H1 (cell line): ENCODE data around the gene RNGTT. TPM values are rescaled to one million over a fixed set of nuclear protein-coding genes. Genes with fewer than 3 reads are reported as not detected.

ENCODE experiments used
- CTCF ChIA-PET: fragments of 300-600 bp; sonication (Branson Sonifier 250); formaldehyde crosslinking; loops from one replicate; lab custom pipeline; 2021; ENCODE audit not compliant: partially characterized antibody; lab: Charles Lee
- POLR2A ChIA-PET: fragments of 300-600 bp; sonication (Branson Sonifier 250); formaldehyde crosslinking; loops from one replicate; lab custom pipeline; 2021; ENCODE audit warnings: inconsistent platforms; ENCODE audit not compliant: partially characterized antibody; lab: Charles Lee
- DNase-seq, 2 experiments: peaks; one replicate each; pipeline versions ENCODE4 v3.0.0 to v3.0.0-alpha.2; 2010 to 2022; ENCODE audit warnings: low spot score in 2 of 2, low read depth in 1 of 2, mixed read lengths in 1 of 2
- FAIRE-seq: peaks from 2 replicates; lab custom pipeline; 2011; peaks lifted over from hg19 to GRCh38; lab: Jason Lieb, UNC
- H2AFZ ChIP-seq: 2 replicates; pipeline ENCODE4 v1.8.1; 2012; ENCODE audit warnings: low read length, inconsistent platforms
- H2AK5ac ChIP-seq: 2 replicates; pipeline ENCODE4 v1.6.1; 2013; ENCODE audit warnings: low read depth, low read length
- H2BK120ac ChIP-seq: replicated peaks from 2 replicates; pipeline ENCODE3; 2013; ENCODE audit warnings: low read depth, low read length, inconsistent platforms
- H2BK12ac ChIP-seq: 2 replicates; pipeline ENCODE4 v1.6.1; 2013; ENCODE audit warnings: low read depth, low read length
- H2BK15ac ChIP-seq: 2 replicates; pipeline ENCODE4 v1.6.1; 2013; ENCODE audit warnings: low read length
- H2BK20ac ChIP-seq: 2 replicates; pipeline ENCODE4 v1.6.1; 2013; ENCODE audit warnings: low read length
- H2BK5ac ChIP-seq: 2 replicates; pipeline ENCODE4 v1.6.1; 2013; ENCODE audit warnings: low read depth, low read length
- H3K14ac ChIP-seq: 2 replicates; pipeline ENCODE4 v1.6.1; 2013; ENCODE audit warnings: inconsistent platforms; ENCODE audit not compliant: insufficient read length
- H3K18ac ChIP-seq: 2 replicates; pipeline ENCODE4 v1.6.1; 2013; ENCODE audit warnings: low read length; ENCODE audit errors: extremely low read depth
- H3K23ac ChIP-seq: 2 replicates; pipeline ENCODE4 v1.6.1; 2013; ENCODE audit warnings: inconsistent platforms; ENCODE audit not compliant: insufficient read length
- H3K23me2 ChIP-seq: 2 replicates; pipeline ENCODE4 v1.6.1; 2013; ENCODE audit warnings: low read depth, low read length
- H3K27ac ChIP-seq: 2 replicates; pipeline ENCODE4 v1.6.1; 2011; ENCODE audit warnings: low read depth, low read length, inconsistent platforms
- H3K27me3 ChIP-seq, 4 experiments: replicated peaks in 1 of 4; 1 replicate in 1 of 4; 2 replicates in 3 of 4; pipeline versions ENCODE4 v1.6.1 to v1.8.1; 2011 to 2013; ENCODE audit warnings: low read length in 3 of 4, mild to moderate bottlenecking in 3 of 4, inconsistent platforms in 2 of 4, mixed read lengths in 2 of 4, moderate library complexity in 1 of 4; ENCODE audit not compliant: control insufficient read depth in 3 of 4, insufficient read depth in 3 of 4; ENCODE audit errors: extremely low read depth in 1 of 4
- H3K36me3 ChIP-seq, 4 experiments: 2 replicates each; pipeline versions ENCODE4 v1.6.1 to v1.8.1; 2011 to 2013; ENCODE audit warnings: mild to moderate bottlenecking in 4 of 4, low read length in 3 of 4, moderate library complexity in 2 of 4, control low read depth in 1 of 4, inconsistent platforms in 1 of 4; ENCODE audit not compliant: insufficient read depth in 4 of 4, control insufficient read depth in 2 of 4
- H3K4ac ChIP-seq: replicated peaks from 2 replicates; pipeline ENCODE3; 2013; ENCODE audit warnings: low read length, low read depth, mixed read lengths, inconsistent platforms; ENCODE audit not compliant: insufficient read length
- H3K4me1 ChIP-seq, 4 experiments: replicated peaks in 1 of 4; 1 replicate in 1 of 4; 2 replicates in 3 of 4; pipeline versions ENCODE4 v1.6.1 to v1.8.1; 2011 to 2013; ENCODE audit warnings: low read length in 3 of 4, inconsistent platforms in 2 of 4, mixed read lengths in 1 of 4; ENCODE audit not compliant: insufficient read depth in 4 of 4, control insufficient read depth in 3 of 4
- H3K4me2 ChIP-seq, 2 experiments: 2 replicates each; pipeline versions ENCODE4 v1.6.1 to v1.8.1; 2011 to 2013; ENCODE audit warnings: low read depth in 2 of 2, low read length in 2 of 2, control low read depth in 1 of 2, inconsistent platforms in 1 of 2, mild to moderate bottlenecking in 1 of 2; ENCODE audit not compliant: insufficient read depth in 1 of 2
- H3K4me3 ChIP-seq, 4 experiments: fragments of 200-600, 300-600 bp in 1 of 4; sonication (generic), shearing (Covaris generic), sonication (Bioruptor Twin) in 1 of 4; 2 replicates each; pipeline versions ENCODE4 v1.5.1 to v1.8.1; 2011 to 2016; ENCODE audit warnings: low read length in 4 of 4, low read depth in 3 of 4, control low read depth in 2 of 4, inconsistent platforms in 2 of 4, mild to moderate bottlenecking in 2 of 4, mixed read lengths in 1 of 4, moderate library complexity in 1 of 4; ENCODE audit not compliant: insufficient read depth in 2 of 4; ENCODE audit errors: extremely low read depth in 1 of 4
- H3K56ac ChIP-seq: replicated peaks from 2 replicates; pipeline ENCODE3; 2013; ENCODE audit warnings: low read depth, mild to moderate bottlenecking, mixed read lengths, low read length, inconsistent platforms; ENCODE audit not compliant: insufficient read length
- H3K79me1 ChIP-seq: 2 replicates; pipeline ENCODE4 v1.6.1; 2013; ENCODE audit warnings: low read depth, low read length, control low read depth
- H3K79me2 ChIP-seq, 2 experiments: 2 replicates each; pipeline versions ENCODE4 v1.6.1 to v1.8.1; 2012 to 2013; ENCODE audit warnings: low read length in 2 of 2, mild to moderate bottlenecking in 2 of 2, inconsistent platforms in 1 of 2; ENCODE audit not compliant: insufficient read depth in 2 of 2, control insufficient read depth in 1 of 2
- H3K9ac ChIP-seq, 4 experiments: replicated peaks in 1 of 4; 1 replicate in 1 of 4; 2 replicates in 3 of 4; pipeline versions ENCODE4 v1.6.1 to v1.8.1; 2011 to 2013; ENCODE audit warnings: low read depth in 3 of 4, low read length in 3 of 4, control low read depth in 2 of 4, mild to moderate bottlenecking in 2 of 4, moderate library complexity in 2 of 4, inconsistent platforms in 1 of 4; ENCODE audit errors: extremely low read depth in 1 of 4
- H3K9me3 ChIP-seq, 2 experiments: 2 replicates each; pipeline versions ENCODE4 v1.6.1 to v1.8.1; 2012 to 2013; ENCODE audit warnings: mild to moderate bottlenecking in 2 of 2, moderate library complexity in 2 of 2, control low read depth in 1 of 2, inconsistent platforms in 1 of 2, low read depth in 1 of 2, low read length in 1 of 2, mixed read lengths in 1 of 2; ENCODE audit not compliant: insufficient read depth in 2 of 2
- H4K20me1 ChIP-seq, 2 experiments: replicated peaks in 1 of 2; 2 replicates each; pipeline versions ENCODE3 to v1.8.1; 2011 to 2013; ENCODE audit warnings: inconsistent platforms in 2 of 2, low read length in 2 of 2, mild to moderate bottlenecking in 1 of 2; ENCODE audit not compliant: insufficient read depth in 2 of 2, control insufficient read depth in 1 of 2
- H4K5ac ChIP-seq: 2 replicates; pipeline ENCODE4 v1.6.1; 2013; ENCODE audit warnings: low read length, low read depth, mixed read lengths, inconsistent platforms; ENCODE audit not compliant: insufficient read length
- H4K8ac ChIP-seq: 2 replicates; pipeline ENCODE4 v1.8.0; 2013; ENCODE audit warnings: mild to moderate bottlenecking, moderate library complexity, low read length, inconsistent platforms; ENCODE audit not compliant: insufficient read depth; ENCODE audit errors: extremely low read depth
- H4K91ac ChIP-seq: replicated peaks from 2 replicates; pipeline ENCODE3; 2013; ENCODE audit warnings: low read length, mixed read lengths, inconsistent platforms; ENCODE audit not compliant: insufficient read length
- BACH1 ChIP-seq: IDR thresholded peaks from 2 replicates; pipeline ENCODE4 v1.6.1; 2012; ENCODE audit warnings: low read length, improper control_type of control experiment
- CHD2 ChIP-seq: IDR thresholded peaks from 2 replicates; pipeline ENCODE4 v1.6.1; 2012; ENCODE audit warnings: low read length, improper control_type of control experiment
- PHF8 ChIP-seq: fragments of 200-600 bp; sonication (generic); conservative IDR thresholded peaks from 2 replicates; pipeline ENCODE4 v1.7.1; 2012; ENCODE audit warnings: low read depth, mild to moderate bottlenecking, inconsistent platforms, low read length, moderate library complexity
- YY1 ChIP-seq: IDR thresholded peaks from 2 replicates; pipeline ENCODE4 v1.6.1; 2011; ENCODE audit warnings: low read depth, mild to moderate bottlenecking, low read length
- WGBS, 2 experiments: shearing (Covaris generic) in 1 of 2; methylation state at CpG; one replicate each; pipeline versions ENCODE4 v1.1.6 to v1.1.7; 2013 to 2015; ENCODE audit warnings: low lambda C conversion rate in 2 of 2, mixed read lengths in 2 of 2, inconsistent platforms in 1 of 2, low coverage in 1 of 2, missing lambda C conversion rate in 1 of 2; ENCODE audit not compliant: insufficient replicate concordance in 2 of 2, insufficient coverage in 1 of 2, insufficient read length in 1 of 2; ENCODE audit errors: extremely low coverage in 1 of 2, missing lambda C conversion rate in 1 of 2; 5-methylcytosine and 5-hydroxymethylcytosine counted together
- polyA plus RNA-seq, 7 experiments: library from polyadenylated mRNA; depleted of rRNA in 3 of 7; stranded (reverse) in 5 of 7; unstranded in 2 of 7; fragments of >200 nt in 5 of 7; fragments of 200-250 nt in 2 of 7; gene quantifications; 1 replicate in 5 of 7; 2 replicates in 1 of 7; 4 replicates in 1 of 7; pipeline versions ENCODE4 v1.2.1 to v1.2.3, GENCODE V29; 2011 to 2013; ENCODE audit warnings: missing spikeins in 2 of 7, mixed read lengths in 2 of 7
- total RNA-seq: library from RNA; stranded (reverse); fragmentation: NEBNext Ultra II Directional; extraction: Animal tissue kit (Norgen Biotek cat#: 25700); gene quantifications from 2 replicates; pipeline ENCODE4 v1.2.1, GENCODE V29; 2021

Gene RNGTT
- total and polyA plus RNA-seq, 2 of the 8 experiments (the other 6 are each of a cell fraction or from before 2014, with no cell fraction given): 3.6 to 21.2 TPM

GRCh38 chr6:88881451-88881850, 82.0 kb downstream of the RNGTT start:
- Histone ChIP-seq H3K23me2 (no peaks in the 10 kb centered on the region), H4K20me1 (peaks cover 0 to 1% of the 10 kb centered on the region in 2 experiments), H3K79me1 (no peaks in the 10 kb centered on the region), H2AK5ac (no peak overlapping the region), H3K56ac (no peak overlapping the region), H3K4me3 (no peak overlapping the region), H2BK15ac (no peak overlapping the region), H2AFZ (no peak overlapping the region), H3K79me2 (no peaks in the 10 kb centered on the region), H3K4me1 (no peaks in the 10 kb centered on the region), H3K27ac (no peak overlapping the region), H4K8ac (no peak overlapping the region), H3K9ac (no peak overlapping the region), H2BK120ac (no peak overlapping the region), H4K91ac (no peak overlapping the region), H2BK5ac (no peak overlapping the region), H2BK12ac (no peak overlapping the region), H3K18ac (no peak overlapping the region), H3K23ac (no peak overlapping the region), H3K4me2 (no peak overlapping the region), H3K4ac (no peak overlapping the region), H3K9me3 (peaks cover 0 to 3% of the 10 kb centered on the region in 2 experiments; a peak in 1 of 4 replicates), H2BK20ac (no peak overlapping the region), H3K14ac (no peak overlapping the region), H3K27me3 (no peaks in the 10 kb centered on the region), H3K36me3 (peaks cover 0 to 4% (median 3%) of the 10 kb centered on the region in 4 experiments; a peak in 3 of 8 replicates), H4K5ac (no peak overlapping the region)
- no peak for FAIRE-seq
- ChIA-PET POLR2A (no interaction called here), CTCF (interaction anchor here (0.6 to 1.7 kb wide), 4 partner anchors 18 to 643 kb away, joined by 3 to 7 read pairs (median 4); no protein-coding TSS in a partner anchor)
- no peak for DNase-seq
- TF ChIP-seq CHD2 (no peak), YY1 (no peak), BACH1 (no peak), PHF8 (no peak)
- 70% methylated on average over 1 of the region's 1 CpG; no CpG with 5 or more reads in 1 of the 2 experiments for WGBS, 2 experiments
